Measurements from ENCODE around the gene JAG2.
"Not testable (repeated sequence)": the region's sequence is repeated elsewhere in the genome, so short reads cannot be mapped to it uniquely, and the experiment has no call there.

GRCh38 chr14:105109243-105109642 lies 59.3 kb downstream of the JAG2 start:
- TF ChIP-seq EP300 (IDR thresholded peaks at IDR 0.05); POLR2AphosphoS5 (IDR thresholded peaks at IDR 0.05); CTCF (IDR thresholded peaks at IDR 0.05); POLR2A (IDR thresholded peaks at IDR 0.05; ENCODE audit: low read depth): not testable (repeated sequence)
